GM19452 (cell line): ENCODE results near the gene ZDHHC14.
"Not testable (repeated sequence)": the region's sequence is repeated elsewhere in the genome, so short reads cannot be mapped to it uniquely, and the experiment has no call there.

Source experiments
- ATAC-seq: cut with Tn5 transposase; IDR thresholded peaks from one replicate; pipeline ENCODE4 v1.9.1; 2021; ENCODE audit not compliant: unreplicated experiment

The ZDHHC14 gene

DNA sequence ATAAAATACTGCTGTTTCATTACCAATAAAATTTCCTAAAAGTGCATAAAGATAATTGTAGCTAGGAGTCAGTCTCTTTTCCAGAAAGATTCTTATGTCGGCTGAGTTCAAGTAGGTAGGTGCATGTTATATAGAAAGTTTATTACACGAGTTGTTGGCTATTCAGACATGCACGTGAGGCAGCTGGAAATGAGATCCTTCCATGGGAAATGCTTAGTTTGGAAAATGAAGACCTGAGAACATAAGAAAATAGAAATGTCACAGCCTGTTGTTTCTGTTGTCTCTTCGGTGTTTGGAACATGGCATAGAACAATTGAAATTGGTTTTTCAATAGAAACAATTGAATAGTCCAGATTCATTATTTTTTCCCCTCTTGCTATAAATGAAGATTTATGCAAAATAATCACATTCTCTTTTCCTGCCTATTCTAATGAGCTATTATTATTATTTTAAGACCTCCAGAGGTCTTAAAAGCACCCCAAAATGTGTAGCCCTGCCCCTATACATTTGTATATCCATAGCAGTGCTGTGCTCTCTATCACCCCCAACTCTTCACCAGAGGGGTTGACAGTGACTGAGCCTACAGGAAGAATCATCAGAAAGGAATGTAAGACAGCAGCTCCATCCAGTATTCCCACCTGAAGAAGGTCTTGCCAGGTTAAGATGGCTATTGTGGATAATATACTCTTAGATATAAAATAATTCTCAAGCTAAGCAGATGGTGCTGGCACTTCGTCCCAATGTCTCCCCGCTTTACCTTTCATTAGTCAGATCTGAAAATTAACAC lies 82.2 kb downstream of the ZDHHC14 start:
- no peak for ATAC-seq

- ATAC-seq, result not testable (repeated sequence)
These were observed 82.7 kb downstream of the ZDHHC14 start for GRCh38 chr6:157463743-157464135.

DNA sequence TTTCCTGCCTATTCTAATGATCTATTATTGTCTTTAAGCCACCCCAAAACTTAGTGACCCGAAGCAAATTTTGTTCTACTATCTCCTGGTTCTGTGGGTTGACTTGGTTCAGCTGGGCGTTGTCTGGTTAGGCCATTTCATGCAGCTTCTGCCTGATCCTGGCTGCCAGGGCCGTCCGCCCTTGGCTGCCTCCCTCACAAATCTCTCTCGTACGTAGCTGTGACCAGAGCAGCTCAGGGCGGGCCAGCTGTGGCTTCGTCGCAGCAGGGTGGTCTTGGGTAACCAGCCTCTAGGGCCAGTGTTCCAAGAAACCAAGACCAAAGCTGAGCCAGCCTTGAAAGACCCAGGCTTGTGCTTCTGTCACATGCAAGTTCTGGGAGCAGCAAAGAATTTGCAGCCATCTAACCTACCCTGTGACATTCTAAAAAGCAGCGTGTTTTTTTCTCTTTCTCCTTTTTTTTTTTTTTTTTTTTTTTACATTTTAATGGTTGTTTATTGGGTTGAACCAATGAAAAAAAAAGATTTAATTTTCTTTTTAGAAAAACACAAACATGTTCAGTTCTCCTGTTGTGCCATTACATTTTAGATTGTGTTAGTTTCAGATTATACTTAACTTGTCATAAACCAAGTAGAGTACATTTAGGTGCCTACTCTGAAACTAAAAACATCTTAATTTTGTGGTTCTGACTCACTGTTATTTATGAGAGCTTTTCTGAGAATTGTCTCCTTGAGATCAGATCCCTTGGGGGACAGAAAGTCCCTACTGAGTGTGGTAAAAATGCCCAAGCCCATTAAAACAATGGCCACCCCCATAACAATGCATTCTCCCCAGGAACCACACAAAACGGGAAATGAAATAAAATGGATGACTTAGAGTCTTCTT lies 83.9 kb downstream of the ZDHHC14 start:
- ATAC-seq, result peak; percentile 57

DNA sequence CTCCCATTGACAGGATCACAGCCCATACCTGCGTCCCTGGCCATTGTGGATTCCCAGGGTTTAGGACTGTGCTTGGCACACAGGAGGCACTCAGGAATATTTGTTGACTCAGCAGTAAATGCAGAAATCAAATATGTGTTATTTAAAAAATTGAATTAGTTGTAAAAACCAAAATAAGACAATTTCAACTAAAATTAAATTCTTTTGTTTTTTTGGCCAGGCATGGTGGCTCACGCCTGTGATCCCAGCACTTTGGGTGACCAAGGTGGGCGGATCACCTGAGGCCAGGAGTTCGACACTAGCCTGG lies 85.3 kb downstream of the ZDHHC14 start:
- no peak for ATAC-seq

DNA sequence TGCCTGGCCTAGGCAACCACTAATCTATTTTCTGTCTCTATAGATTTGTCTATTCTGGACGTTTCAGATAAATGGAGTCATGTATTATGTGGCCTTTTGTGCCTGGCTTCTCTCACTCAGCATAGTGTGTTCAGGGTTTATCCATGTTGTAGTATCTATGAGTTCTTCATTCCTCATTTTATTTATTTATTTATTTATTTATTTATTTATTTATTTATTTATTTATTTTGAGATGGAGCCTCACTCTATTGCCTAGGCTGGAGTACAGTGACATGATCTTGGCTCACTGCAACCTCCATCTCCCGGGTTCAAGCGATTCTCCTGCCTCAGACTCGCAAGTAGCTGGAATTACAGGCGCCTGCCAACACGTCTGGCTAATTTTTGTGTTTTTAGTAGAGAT lies 86.3 kb downstream of the ZDHHC14 start:
- not testable (repeated sequence) for ATAC-seq

- no peak for ATAC-seq
These were observed 87.1 kb downstream of the ZDHHC14 start for GRCh38 chr6:157468054-157468453.

DNA sequence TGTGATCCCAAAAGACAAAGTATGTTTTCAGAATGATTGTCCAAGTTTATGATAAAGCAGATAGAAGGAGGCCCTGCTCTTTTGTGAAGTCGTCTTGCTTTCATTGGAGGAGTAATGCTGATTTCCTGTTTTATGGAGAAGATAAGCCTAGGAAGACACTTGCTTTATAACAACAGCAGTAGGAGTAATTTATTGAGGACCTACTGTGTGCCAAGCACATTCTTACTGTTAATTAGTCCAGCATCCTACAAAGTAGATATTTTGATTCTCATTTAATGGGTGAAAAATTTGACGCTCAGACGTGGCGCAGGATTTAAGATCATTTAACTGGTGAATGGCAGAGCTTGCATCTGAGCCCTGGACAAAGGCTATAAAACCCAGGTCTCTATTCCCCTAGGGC lies 87.6 kb downstream of the ZDHHC14 start:
- no peak for ATAC-seq

- ATAC-seq, result no peak
These were observed 88.4 kb downstream of the ZDHHC14 start for GRCh38 chr6:157469378-157469777.

DNA sequence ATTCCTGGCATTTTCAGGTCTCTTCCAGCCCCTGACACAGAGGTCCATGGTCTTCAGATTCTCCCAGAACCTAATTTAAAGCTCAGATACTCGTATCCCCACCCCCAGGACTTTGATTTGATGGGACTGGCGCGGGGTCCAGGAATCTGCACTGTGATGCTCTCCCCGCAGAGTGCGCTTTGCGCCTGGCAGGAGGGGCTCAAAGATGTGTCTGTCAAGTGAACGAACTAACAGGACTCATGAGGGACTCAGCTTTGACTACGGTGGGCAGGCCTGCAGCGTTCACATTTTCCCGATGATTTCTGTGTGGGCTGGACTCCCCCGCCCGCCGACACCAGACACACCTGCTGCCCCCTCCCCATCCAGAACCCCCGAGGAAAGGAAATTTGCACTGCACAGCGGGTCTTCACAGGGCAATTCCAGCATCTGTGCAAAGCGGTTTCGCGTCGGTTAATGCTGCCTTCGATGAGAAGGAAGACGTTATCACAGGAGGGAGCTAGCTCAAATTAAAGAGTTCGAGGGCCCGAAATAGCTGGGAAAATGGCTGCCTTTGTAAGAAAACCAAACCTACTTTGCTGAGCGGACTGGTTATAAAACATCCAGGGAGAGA lies 90.2 kb downstream of the ZDHHC14 start:
- ATAC-seq, result no peak

- no peak for ATAC-seq
These were observed 91.1 kb downstream of the ZDHHC14 start for GRCh38 chr6:157471895-157472686.

- no peak for ATAC-seq
These were observed 95.8 kb downstream of the ZDHHC14 start for GRCh38 chr6:157476797-157477196.

DNA sequence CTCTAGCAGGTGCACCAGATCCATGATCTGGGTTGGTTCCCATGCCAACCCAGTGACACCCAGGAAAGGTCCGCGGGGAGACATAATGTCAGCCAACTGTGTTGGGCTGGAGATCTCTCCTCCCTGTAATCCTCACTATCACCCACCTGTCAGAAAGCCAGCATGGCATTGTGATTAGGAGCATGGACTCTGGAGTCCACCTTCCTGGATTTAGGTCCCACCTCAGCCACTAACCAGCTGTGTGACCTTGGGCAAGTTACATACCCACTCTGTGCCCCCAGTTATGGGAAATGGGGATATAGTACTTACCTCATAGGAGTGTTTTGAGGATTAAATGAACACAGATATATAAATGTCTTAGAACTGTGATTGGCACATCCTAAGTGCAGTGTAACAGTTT lies 97.9 kb downstream of the ZDHHC14 start:
- ATAC-seq, result no peak

GRCh38 chr6:157479464-157480303 lies 98.7 kb downstream of the ZDHHC14 start:
- no peak for ATAC-seq

- ATAC-seq, result no peak
These were observed 100.3 kb downstream of the ZDHHC14 start for GRCh38 chr6:157481189-157481864.

GRCh38 chr6:157481865-157482249 lies 100.9 kb downstream of the ZDHHC14 start:
- no peak for ATAC-seq

DNA sequence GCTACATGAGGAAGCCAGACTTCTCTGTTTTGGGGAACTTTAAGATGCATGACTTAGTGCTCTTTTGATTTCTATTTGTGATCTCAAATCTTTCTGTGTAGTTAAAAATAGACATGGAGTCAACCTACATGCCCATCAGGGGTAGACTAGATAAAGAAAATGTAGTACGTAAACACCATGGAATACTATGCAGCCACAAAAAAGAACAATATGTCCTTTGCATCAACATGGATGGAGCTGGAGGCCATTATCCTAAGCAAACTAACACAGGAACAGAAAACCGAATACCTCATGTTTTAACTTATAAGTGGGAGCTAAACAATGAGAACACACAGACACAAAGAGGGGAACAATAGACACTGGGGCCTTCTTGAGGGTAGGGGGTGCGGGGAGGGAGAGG lies 102.8 kb downstream of the ZDHHC14 start:
- ATAC-seq, result no peak

DNA sequence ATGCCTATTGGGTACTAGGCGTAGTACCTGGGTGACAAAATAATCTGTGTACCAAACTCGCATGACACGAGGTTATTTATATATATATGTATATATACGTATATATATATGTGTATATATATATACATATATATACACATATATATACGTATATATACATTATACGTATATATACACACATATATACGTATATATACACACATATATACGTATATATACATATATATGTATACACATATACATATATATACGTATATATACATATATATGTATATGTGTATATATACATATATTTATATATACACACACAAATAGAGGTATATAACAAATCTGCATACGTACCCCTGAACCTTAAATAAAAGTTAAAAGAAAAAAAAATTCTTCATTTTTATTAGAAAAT lies 103.2 kb downstream of the ZDHHC14 start:
- no peak for ATAC-seq

DNA sequence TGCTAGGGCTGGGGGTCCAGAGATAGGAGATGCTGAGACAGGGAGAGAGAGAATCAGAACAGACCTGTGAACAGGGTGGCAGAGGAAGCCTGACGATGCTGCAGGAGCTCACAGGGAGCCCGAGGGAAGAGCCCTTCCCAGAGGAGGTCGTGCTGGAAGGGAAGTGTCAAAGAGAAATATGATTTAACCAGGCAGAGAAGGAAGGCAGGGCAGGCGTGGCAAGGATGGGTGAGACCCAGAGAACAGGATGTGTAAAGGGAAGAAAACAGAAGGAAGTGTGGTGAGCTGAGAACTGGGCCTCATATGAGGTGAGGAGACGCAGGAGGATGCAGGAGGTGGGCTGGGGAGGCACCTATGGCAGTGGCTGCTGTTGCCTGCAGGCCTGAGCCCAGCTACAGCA lies 105.6 kb downstream of the ZDHHC14 start:
- no peak for ATAC-seq

DNA sequence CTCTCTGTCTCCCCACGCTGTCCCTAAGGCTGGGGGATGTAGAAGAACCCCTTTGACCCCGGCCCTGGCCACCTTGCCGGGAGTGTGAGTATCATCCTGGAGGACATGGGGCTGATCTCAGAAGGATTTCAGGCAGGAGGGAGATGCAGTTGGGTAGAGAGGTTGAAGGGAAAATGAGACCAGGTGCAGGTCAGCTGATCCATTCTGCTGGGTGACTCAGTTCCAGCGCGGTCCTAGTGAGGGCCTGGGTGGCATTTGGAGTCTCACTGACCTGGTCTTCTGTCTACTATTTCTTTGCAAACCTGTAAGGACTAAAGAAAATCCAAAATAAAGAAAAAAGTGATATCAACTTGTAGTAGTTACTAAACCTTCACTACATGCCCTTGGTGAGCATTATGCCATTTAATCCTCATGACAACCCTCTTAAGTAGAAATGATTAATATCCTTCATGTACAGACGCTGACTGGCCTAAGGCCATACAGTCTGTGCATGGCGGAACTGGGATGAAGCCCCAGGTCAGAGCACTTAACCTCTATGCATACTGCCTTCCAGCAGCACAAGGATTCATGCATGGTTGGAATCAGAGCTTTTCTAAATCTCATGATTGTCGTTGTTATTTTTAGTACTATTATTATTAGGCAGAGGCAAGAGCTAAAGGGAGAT lies 106.3 kb downstream of the ZDHHC14 start:
- ATAC-seq, result no peak
